Amniotic stem cell (primary cell): Measurements from ENCODE around the gene TTC31.

Source experiments
- DNase-seq: peaks from one replicate; lab custom pipeline; 2025; lab: John Stamatoyannopoulos, UW

TTC31 gene

DNA sequence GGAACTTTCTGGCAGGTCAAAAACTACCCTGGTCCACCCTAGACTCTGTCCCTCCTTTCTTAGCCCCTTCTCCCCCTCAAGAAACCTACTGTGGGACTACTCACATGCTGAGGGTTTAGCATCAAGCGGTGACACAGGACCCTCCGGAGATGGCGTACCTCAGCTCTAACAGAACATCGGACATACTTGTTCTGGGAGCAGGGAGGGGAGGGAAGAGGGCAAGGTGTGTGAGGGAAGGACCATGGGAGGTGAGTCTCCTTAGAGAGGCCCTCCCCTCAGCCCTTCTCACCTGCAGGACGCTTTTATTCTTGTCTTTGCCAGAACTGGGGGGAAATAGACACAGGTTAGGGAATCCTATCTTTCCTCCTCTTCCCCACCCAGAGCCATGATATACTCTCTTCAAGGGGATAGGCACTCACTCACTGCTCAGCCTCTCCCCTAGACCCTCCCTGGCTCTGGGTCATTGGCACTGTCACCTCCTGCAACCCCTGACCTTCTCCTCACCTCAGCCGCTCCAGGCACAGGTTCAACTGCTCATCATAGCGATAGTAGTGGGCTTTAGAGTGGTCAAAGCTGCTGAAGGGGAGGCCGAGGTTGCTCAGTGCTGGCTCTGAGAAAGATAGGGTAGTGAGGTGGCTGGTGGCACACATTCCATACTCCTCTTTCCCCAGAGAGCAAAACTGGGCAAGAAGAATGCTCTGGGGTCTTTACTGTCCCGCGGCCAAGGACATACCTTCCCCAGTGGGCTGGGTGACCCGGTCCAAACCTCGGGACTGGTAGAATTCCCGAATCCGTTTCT lies 22.8 kb downstream of the TTC31 start:
- DNase-seq: no peak

DNA sequence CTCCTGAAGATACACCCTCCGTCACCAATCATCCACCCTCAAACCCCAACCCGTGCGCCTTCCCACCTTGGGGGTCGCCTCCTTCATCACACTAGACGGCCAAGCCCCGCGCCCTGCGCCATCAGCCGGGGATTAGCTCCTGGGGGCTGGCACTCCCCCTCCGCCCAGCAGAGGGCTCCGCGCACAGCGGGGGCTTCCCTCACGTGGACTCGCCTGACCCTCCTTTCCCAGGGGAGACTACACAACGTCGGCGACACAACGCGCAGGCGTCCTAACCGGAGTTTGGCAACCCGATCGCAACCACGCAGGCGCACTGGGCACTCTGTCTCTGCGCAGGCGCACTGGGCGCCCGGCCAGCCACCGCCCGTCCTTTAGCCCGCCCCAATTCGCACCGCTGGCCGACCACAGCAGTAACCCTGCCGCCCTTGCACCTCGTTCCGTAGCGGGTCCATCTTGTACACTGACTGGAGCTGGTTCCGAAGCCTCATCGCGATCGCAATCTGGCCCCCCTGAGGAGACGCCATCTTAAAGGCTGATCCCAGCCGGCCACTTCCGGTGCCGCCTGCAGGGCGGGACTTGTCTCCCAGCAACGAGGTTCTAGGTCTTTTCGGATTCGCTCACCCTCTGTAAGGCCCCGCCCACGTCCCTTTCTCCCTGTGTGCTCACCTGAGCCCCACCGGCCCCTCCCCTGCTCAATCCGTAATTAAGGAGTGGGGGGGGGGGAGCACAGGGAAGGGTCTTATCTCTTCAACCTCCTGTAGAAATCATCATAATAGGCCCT lies 24.5 kb downstream of the TTC31 start, which contains the start of gene PCGF1:
Gene PCGF1 (minus strand): TSS at position 551 of the 781 bp plus-strand sequence. CDS start 27 bp downstream, at position 524.
- peak; percentile 94 for DNase-seq

DNA sequence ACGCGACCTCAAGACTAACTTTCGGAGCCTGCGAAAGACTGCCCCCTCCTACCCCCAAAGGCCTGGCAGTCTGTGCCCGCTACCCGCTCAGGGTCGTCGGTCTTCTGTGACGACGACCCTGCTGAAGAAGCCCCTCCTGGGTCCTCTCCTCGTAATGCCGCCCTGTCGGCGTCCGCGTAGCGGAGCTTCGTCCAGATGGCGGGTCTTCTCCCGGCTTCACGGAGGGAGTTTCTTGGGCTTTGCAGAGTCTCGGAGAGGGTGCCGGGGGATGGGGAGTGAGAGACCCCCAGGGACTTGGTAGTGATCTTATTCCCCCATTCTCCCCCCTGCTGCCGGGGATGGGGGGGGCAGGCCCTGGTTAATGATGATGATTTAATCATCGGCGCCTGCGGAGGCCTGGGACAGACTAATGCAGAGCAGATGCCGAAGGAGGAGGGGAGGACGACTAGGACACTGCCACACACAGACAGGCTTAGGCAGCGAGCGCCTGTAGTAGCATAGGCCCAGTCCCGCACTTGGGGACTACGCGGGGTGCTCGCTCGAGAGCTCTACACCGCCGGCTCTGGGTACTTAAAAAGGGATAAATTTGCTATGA lies 25.1 kb downstream of the TTC31 start:
- DNase-seq: peak; percentile 12

DNA sequence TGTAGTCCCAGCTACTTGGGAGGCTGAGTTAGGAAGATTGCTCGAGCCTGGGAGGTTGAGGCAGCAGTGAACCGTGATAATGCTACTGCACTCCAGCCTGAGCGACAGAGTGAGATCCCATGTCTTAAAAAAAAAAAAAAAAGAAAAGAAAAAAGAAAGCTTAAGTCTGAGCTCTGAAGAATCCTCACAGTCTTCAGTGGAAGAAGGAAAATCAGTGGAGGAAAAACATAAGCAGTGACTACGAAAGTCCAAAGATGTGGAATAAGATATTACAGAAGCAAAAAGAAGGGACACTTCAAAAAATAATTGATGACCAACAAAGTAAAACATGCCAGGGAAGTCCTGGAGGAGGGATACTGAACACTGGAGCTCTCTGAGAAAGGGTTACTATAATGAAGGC lies 27.4 kb downstream of the TTC31 start:
- no peak for DNase-seq

DNA sequence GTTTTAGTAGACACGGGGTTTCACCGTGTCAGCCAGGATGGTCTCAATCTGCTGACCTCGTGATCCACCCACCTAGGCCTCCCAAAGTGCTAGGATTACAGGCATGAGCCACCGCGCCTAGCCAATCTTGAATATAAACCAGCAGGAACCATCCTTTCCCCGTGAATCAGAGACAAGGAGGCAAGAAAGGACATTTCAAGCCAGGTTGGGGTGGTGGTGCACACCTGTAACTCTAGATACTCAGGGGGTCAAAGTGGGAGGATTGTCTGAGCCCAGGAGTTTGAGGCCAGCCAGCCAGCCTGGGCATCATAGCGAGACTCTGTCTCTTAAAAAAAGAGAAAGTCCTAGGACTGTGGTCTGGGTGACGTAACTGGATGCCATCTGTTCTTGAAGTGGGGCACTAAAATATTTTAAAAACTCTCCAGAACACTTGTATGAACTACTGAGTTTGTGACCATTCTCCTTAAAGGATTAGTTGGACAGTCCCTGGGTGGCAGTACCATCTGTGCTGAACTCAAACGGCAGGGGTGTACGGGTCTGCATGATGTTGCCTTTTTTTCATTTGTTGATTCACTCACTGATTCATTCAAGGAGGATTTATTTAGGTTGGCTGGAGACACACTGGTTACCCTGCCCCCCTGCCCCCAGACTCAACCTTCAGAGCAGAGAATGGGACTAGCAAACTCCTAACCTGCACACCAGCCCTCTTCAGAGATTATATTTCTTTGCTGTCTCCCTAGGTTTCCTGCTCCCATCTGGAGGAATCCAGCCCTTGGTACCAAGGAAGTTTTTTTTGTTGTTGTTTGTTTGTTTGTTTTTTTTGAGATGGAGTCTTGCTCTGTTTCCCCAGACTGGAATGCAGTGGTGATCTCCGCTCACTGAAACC lies 28.5 kb downstream of the TTC31 start:
- DNase-seq: no peak

DNA sequence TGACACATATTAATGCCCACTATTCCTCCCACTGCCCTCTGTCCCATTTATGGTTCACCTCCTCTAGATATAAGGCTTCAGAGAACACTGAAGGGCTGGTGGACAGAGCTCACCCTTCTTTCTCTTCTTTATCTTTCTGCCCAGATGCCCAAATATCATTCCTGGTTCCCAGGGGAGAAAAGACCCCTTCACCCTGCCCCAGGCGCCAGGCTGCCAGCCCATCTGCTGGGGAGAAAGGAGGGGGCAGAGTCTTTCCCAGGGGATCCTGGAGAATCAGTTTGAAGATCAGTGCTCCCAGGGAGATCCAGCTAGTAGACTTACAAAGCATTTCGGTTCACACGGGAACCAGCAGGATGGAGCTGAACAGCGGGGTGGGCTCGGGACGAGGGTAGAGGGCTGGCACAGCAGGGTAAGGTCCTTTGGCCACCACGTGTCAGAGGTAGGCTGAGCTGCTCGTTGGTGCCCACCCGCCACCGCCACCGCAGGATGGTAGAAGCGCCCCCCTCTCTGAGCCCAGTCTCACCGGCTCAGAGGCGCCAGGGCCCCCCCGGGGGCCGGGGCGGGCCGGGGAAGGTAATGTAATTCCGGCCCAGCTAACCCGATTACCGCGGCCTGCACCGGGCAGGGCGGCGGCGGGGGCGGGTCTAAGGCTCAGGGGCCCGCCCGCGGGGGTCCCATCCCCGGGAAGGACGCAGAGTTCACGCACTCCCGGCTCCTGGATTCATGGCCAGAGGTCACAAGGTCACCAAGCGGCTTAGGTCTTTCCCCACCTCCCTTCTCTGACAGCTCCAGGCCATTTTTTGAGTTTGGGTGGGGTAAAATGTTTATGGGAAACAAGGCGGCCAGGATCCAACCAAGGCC lies 30.1 kb downstream of the TTC31 start:
- no peak for DNase-seq

DNA sequence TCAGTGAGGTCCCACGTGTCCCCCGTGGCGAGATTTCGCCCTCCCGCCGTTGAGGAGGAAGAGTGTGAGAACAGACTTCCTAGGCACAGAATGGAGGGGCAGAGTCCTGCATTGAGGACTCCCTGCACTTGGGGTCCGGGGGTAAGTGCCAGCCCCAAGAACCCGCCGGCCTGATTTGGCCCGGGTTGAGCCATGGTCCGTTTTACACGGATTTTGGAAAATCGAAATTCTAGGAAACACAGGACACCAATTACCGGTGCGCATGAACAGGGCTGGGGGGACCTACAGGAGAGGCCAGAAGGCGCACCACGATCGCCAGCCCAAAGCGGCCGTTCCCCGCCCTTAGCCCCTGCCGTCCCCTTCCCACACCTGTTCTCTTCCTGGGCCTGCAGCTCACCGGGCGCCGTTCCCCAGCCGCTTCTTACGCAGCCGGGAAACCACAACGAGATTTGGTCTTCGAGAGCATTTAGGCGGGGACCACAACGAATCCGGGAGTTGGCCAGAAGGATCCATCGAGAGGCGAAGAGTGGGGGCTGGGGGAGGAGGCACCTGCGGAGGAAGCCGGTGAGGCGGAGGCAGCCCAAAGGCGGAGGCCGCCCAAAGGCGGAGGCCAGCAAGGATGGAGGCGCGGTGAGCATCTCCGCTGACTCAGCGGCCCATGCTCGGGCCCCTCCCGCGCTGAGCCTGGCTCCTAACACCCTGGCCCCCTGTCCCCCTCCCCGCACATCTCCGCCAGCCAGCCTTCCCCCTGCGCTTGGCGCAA lies 30.9 kb downstream of the TTC31 start:
- no peak for DNase-seq

DNA sequence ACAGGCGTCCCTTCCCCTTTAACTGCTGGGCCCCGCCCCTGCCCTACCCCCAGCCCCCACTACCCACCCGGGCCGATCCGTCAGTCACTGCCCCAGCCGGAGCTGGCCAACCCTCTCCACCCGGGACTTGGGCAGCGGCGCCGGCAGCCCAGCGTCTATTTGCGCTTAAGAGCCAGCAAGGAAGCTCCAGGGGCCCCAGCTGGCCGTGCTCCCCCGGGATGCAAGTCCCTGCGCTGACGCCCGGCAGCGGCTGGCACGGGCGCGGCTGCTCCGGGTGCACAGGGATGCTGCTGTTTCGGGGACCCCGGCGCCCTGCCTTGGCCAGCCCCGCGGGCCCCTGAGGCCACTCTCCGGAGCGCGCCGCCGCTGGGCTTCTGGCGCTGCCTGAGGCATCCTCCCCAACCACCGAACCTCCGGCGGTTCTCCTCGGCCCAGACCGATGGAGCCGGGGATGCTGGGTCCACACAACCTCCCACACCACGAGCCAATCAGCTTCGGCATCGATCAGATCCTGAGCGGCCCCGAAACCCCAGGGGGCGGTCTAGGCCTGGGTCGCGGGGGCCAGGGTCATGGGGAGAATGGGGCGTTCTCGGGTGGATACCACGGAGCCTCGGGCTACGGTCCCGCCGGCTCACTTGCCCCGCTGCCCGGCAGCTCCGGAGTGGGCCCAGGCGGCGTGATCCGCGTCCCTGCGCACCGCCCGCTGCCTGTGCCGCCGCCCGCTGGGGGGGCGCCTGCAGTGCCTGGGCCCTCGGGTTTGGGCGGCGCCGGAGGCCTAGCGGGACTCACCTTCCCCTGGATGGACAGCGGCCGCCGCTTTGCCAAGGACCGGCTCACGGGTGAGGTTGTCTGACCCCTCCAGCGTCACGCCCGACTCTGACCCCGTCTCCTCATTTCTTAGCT lies 31.7 kb downstream of the TTC31 start, which contains the start of gene TLX2:
Gene TLX2 (plus strand): TSS at position 83 of the 903 bp plus-strand sequence. CDS start 357 bp downstream, at position 440.
- DNase-seq: no peak

DNA sequence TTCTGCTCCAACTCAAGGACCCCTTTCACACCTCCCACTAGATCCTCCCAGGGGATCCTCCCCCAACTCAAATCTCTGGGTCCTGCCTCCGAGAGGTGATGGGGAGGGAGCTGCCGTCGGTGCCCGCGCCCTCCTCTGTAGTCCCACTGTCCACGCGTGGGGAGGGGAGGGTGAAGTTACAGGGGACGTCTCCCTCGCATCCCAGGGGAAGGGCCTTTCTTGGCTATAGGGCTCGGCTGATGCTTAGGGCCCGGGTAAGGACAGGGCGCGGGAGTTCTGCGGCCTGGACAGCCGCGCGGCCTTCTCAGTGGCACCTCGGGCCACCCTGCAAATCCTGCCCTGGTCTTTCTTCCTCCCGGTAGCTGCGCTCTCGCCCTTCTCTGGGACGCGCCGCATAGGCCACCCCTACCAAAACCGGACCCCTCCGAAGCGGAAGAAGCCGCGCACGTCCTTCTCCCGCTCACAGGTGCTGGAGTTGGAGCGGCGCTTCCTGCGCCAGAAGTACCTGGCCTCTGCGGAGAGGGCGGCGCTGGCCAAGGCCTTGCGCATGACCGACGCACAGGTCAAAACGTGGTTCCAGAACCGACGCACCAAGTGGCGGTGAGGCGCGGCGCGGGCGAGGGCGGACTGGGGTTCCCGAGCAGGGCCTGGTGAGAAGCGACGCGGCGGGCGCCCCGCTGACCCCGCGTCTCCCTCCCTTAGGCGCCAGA lies 32.5 kb downstream of the TTC31 start:
- no peak for DNase-seq

DNA sequence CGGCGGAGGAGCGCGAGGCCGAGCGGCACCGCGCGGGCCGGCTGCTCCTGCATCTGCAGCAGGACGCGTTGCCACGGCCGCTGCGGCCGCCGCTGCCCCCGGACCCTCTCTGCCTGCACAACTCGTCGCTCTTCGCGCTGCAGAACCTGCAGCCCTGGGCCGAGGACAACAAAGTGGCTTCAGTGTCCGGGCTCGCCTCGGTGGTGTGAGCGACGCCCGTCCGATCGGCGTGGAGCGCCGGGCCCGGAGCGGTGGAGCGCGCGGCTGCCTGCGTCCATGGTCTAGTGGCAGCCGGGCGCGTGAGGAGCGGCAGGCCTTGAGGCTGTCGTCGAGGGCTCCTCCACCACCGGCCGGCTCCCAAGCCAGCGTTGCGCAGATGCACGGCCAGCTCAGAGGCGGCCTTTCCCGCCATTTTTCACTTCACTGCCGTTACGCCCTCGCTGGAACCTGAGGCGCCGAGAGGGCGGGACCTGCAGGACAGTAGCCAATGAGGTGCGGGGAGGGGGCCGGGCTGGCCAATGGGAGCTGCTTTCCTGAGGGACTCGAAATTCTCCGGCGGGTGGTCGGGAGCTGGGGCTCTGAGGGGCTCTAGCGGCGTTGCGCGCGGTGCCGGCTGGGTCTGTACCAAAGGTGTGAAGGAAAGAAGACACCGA lies 33.2 kb downstream of the TTC31 start:
- DNase-seq: no peak

DNA sequence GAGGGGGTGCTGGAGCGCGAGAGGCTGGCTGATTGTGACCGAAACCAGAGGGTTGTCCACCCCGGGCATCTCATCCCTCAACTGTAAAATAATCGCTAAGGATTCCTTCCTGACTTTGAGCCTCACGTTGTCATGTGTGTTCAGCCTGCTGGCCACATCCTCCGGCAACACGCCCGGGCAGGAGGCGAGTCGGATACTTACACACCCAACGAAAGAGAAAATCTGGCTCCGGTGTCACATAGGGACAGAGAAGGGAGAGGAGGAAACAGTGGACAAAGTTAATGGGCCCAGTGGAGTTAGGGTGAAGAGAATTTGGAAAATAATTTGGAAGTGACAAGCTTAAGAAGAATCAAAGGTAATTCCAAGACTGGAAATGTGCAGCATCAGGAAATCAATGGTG lies 33.8 kb downstream of the TTC31 start:
- DNase-seq: no peak

DNA sequence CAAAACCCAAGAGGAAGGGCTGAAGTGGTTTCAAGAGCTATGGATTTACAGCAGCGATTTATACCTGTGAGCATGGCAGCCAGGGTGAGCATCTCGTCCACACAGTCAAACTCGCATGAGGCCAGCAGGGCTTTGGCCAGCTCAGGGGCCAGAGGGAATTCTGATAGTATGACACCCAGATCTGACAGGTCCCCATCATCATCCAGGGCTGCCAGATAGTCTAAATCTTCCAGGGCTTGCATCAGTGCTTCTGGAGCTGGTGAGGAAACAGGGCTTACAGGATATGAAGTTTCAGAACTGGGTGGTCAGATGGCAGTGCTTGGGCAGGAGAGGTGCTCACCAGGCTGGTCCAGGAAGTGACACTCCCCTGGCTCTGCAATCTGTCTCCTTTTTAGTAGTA lies 39.6 kb downstream of the TTC31 start:
- no peak for DNase-seq

DNA sequence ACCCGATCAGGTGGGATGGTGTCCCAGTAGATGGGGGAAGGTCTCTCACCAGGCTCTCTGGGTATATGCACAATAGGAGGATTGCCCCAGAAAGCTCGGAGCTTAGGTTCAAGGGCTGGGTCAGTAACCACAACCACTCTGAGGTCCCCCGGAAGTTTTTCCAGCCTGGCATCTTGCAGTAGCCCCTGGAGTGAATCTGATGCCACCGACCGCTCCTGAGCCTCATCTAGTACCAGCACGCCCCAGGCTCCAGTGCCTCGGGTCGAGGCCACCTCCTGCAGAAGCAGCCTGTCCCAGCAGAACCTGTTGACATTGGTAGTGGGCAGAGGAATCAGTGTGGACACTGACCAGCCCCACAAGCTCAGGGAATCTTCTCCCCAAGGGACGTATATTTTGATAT lies 41.1 kb downstream of the TTC31 start:
- DNase-seq: no peak

DNA sequence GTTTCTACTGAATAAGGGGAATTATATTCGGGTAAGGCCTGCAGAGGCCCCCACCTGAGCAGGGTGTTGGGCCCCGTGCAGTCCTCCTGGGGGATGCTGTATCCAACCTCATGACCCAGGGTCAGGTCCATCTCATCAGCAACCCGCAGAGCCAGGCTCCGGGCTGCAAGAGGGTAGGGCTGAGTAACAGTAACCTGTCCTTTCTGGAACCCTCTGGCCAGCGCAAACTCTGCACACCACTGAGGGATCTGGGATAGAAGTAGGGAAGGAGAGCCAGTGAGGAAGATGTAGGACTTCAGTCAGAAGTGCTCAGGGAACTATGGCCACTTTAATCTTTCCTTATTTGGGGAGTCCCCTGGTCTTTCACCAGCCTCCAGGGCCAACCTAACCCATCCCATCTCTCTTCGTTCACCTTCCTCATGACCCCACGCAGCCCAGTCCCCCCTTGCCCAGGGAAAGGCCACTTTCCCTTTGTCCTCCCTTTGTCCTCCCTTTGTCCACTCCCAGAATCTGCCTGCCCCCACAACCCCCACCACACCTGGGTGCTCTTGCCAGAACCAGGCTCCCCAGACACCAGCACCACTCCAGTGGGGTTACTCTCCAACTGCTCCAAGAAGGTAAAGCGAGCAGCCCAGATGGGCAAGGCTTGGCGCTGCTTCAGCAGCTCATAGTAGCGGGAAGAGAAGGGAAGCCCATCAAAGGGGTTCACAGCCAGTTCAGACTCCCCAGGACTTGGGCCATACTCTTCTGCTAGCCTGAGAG lies 42.3 kb downstream of the TTC31 start:
- DNase-seq: no peak

DNA sequence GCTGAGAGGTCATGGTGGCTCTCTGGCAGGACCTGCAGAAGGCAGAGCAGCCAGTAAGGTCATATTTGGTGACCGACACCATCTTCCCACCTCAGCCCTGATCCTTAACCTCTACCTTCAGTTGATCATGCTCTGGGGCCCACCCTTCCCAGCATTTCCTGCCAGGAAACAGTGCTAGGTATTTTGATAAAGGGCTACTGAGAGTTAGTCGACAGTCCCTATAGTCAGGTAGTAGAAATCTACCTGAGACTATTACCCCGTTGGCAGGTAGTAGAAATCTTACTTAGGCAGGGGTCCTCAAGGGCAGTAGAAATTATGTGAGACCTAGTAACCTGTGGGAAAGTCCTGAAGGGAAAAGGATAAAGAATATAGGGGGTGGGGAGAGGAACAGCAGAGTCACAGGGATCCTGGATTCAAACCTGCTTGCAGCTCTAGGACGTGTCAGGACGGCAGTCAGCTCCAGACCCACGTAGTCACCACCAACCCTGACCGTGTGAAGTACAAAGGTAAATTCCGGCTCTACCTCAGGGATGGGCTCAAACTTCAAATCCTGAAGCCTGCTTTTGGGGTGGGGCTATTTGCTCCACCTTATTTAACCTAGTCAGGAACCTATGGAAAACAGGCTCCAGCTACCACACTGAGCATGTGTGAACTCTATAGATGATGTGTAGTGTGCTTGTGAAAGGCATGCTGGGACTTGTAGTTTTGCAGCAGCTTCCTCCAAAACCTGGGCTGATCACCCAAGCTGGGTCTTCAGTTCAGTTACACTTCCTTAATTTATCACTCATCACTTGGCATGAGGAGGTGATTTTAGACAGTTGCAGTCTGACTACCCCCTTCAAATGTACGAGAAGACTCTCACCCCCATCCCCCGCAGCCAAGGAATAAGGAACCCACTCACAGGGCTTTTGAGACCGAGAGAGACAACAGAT lies 43.1 kb downstream of the TTC31 start, which contains the start of gene DQX1:
Gene DQX1 (minus strand): TSS at position 515 of the 932 bp plus-strand sequence. CDS start 502 bp downstream, at position 13.
- no peak for DNase-seq
